Thyroid gland (tissue), 4 donors: ENCODE measurements around the gene CCND3.

ENCODE experiments used
- CTCF ChIP-seq, 6 experiments: fragments of 200-600 bp in 3 of 6; fragments of 450-650 bp in 3 of 6; sonication (generic) in 3 of 6; IDR thresholded peaks; one replicate each; pipeline ENCODE4 v1.5.1; 2016 to 2019; ENCODE audit warnings: antibody characterized with exemption in 6 of 6, mild to moderate bottlenecking in 2 of 6, inconsistent platforms in 1 of 6, moderate library complexity in 1 of 6
- POLR2A ChIP-seq, 2 donors: fragments of 450-650 bp; IDR thresholded peaks; one replicate each; pipeline ENCODE4 v1.6.1; 2017; ENCODE audit warnings: antibody characterized with exemption in 2 of 2, mild to moderate bottlenecking in 2 of 2, moderate library complexity in 1 of 2

- TF ChIP-seq CTCF (IDR thresholded peaks at IDR 0.05) = no peak
- no peak for TF ChIP-seq POLR2A (IDR thresholded peaks at IDR 0.05)
Measured at GRCh38 chr6:41931792-41932191, 9.8 kb downstream of the CCND3 start.
